Erythroblast (primary cell): ENCODE results near the gene RPUSD3.

Source experiments
- GATA1 ChIP-seq: IDR thresholded peaks from 2 replicates; pipeline ENCODE4 v1.6.1; 2011; ENCODE audit warnings: low read depth, mild to moderate bottlenecking, control low read depth, low read length, moderate library complexity
- POLR2A ChIP-seq: IDR thresholded peaks from 2 replicates; pipeline ENCODE4 v1.6.1; 2011; ENCODE audit warnings: mild to moderate bottlenecking, low read length

- TF ChIP-seq POLR2A = no peak
- no peak for TF ChIP-seq GATA1
Observed at GRCh38 chr3:9794400-9794799, 49.4 kb downstream of the RPUSD3 start.
